Skeletal muscle satellite cell (primary cell): Measurements from ENCODE around the gene EN2.

Experiments
- H3K27me3 ChIP-seq: 2 replicates; pipeline ENCODE4 v1.7.0; 2013; ENCODE audit warnings: low read length; ENCODE audit not compliant: control insufficient read depth, insufficient read depth
- H3K36me3 ChIP-seq: 2 replicates; pipeline ENCODE4 v1.7.0; 2013; ENCODE audit warnings: mild to moderate bottlenecking, control low read depth, low read length; ENCODE audit not compliant: insufficient read depth
- H3K4me1 ChIP-seq: 2 replicates; pipeline ENCODE4 v1.7.0; 2013; ENCODE audit warnings: low read length; ENCODE audit not compliant: control insufficient read depth, insufficient read depth
- H3K4me2 ChIP-seq: 2 replicates; pipeline ENCODE4 v1.7.0; 2013; ENCODE audit warnings: mild to moderate bottlenecking, low read length
- H3K4me3 ChIP-seq: 2 replicates; pipeline ENCODE4 v1.7.0; 2013; ENCODE audit warnings: low read length
- H3K9ac ChIP-seq: 2 replicates; pipeline ENCODE4 v1.7.0; 2013; ENCODE audit warnings: mild to moderate bottlenecking, low read depth, low read length, moderate library complexity
- H3K9me3 ChIP-seq: replicated peaks from 2 replicates; pipeline ENCODE4 v1.7.0; 2013; ENCODE audit warnings: mild to moderate bottlenecking, control low read depth, low read length

The EN2 gene

DNA sequence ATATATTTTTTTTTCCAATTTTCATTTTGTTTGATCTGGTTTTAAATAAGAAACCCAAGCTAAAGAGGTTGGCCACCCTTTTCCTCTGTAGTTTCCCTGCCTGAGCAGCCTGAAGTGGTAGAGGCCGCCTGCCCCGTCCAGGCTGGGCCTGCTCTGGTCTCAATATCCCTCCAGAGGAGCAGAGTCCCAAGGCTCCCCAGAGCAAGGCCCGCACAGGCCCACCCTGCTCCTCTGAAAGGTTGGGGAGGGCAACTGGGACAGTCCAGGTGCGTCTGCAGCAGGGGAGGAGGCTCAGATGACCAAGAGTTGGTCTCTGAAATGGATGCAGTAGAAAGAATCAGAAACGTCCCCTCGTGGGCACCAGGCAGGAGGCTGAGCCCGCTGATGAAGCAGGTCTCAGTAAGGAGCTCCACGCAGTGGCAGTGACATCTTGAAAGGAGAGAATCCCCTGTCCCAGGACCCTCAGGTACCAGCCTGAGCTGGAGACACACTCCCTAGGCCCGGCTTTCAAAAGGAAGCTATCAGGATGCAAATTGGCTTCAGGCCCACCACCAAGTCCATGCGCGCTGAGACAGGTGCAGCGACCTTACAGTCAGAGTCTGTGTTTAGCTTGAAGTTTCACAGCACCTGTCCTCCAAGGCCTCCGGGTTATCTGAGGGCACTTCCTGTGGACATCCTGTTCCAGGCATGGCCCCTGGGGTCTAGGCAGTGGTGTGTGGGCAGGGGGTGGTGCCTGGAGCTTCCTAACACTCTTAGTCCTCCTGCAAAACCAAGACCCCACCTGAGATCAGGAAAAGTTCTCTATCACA, 37.7 kb downstream of the EN2 start:
- no peak overlapping the region for H3K4me3 ChIP-seq
- no peaks in the 10 kb centered on the region for H3K4me1 ChIP-seq
- H3K9ac ChIP-seq, result no peak overlapping the region
- no peaks in the 10 kb centered on the region for H3K9me3 ChIP-seq
- no peak overlapping the region for H3K4me2 ChIP-seq
- H3K36me3 ChIP-seq, result no peaks in the 10 kb centered on the region
- H3K27me3 ChIP-seq, result peaks cover 12% of the 10 kb centered on the region

DNA sequence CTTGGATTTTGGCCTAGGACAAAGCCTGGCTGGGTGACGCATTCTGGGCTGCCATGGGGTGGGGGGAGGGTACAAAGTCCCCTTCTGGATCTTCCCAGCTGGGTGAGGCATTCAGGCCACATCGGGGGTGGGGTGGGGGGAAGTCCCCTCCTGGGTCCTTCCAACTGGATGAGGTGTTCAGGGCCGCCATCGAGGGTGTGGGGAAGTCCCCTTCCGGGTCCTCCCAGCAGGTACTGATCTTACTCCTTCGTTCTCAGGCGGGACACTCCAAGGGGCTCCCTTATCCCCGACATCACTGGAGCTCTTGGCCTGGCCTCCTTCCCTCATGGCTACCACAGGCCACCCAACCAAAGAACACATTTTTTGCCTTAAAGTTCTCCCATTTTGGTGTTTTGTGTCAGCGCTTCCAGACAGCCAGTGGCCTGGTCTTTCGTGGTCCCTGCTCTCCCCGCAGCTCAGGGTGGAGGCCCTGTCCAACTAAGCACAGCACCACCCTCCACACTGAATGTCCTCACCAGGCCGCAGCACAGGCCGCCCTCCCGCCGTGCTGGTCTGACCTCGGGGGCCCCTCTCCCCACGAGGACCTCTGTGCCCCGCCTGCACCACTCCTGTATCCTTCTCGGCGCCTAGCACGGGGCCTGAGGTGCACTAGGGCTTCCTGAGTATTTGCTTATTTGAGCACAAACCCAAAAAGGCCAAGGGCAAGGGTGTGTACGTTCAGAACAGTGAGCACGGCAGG, 38.5 kb downstream of the EN2 start:
- H3K4me2 ChIP-seq, result no peak overlapping the region
- no peak overlapping the region for H3K9ac ChIP-seq
- H3K27me3 ChIP-seq, result peaks cover 12% of the 10 kb centered on the region
- no peak overlapping the region for H3K4me3 ChIP-seq
- no peaks in the 10 kb centered on the region for H3K9me3 ChIP-seq
- H3K4me1 ChIP-seq, result no peaks in the 10 kb centered on the region
- no peaks in the 10 kb centered on the region for H3K36me3 ChIP-seq

DNA sequence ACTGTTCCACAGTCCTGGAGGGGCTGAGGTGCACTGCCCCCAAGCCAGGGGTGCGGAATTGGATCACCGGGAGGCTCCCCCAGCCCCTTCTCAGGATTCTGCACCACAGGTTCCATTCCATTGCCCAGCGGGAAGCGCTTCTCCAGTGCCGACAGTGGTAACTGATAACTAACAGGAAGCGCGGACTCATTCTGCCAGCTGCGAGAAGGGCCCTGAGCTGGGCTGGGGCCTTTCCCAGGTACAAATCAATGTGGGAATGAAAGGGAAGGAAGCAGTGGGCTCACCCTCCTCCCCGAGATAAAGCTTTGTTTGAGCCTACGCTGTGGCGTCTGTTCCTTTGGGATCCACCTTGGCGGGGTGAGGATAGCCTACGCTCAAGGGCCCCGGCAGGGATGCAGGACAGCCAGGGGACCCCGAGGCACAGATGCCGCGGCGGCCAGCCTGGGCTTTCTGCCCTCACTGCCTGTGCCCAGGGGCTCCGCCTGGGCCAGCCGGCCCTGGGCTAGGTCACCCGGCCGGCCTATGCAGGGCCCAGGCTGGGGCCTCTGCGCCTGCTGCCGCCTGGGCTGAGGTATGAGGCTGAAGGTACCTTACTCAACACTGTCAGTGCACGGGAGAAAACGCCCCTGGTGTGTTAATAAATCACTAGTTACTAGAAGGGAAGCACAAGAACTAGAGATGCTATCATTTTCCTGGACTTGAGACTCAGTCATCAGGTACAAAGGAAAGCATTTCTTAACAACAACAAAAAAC, 39.4 kb downstream of the EN2 start:
- no peaks in the 10 kb centered on the region for H3K4me1 ChIP-seq
- no peak overlapping the region for H3K9ac ChIP-seq
- H3K36me3 ChIP-seq, result no peaks in the 10 kb centered on the region
- no peak overlapping the region for H3K4me2 ChIP-seq
- H3K27me3 ChIP-seq, result peaks cover 7% of the 10 kb centered on the region
- no peak overlapping the region for H3K4me3 ChIP-seq
- no peaks in the 10 kb centered on the region for H3K9me3 ChIP-seq

DNA sequence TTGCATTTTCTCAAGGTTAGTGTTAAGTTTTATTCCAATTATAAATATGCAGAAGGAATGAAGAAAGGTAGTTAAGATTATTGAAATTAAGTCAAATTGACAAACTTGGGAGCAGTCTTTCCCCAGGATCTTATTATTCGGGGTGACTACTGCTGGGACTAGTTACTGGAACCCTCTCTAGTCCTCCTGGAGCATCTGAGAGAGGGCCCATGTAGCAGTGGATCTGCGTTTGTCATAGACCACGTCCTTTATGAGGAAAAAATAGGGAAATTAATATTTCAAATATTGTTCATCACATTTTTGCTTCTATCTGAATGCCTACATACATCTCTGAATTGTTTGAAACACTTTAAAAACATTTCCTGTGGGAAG, 47.5 kb downstream of the EN2 start:
- Histone ChIP-seq H3K4me2 (no peak overlapping the region), H3K4me1 (no peaks in the 10 kb centered on the region), H3K4me3 (no peak overlapping the region), H3K36me3 (no peaks in the 10 kb centered on the region), H3K9ac (no peak overlapping the region), H3K9me3 (no peaks in the 10 kb centered on the region), H3K27me3 (peaks cover 52% of the 10 kb centered on the region)

DNA sequence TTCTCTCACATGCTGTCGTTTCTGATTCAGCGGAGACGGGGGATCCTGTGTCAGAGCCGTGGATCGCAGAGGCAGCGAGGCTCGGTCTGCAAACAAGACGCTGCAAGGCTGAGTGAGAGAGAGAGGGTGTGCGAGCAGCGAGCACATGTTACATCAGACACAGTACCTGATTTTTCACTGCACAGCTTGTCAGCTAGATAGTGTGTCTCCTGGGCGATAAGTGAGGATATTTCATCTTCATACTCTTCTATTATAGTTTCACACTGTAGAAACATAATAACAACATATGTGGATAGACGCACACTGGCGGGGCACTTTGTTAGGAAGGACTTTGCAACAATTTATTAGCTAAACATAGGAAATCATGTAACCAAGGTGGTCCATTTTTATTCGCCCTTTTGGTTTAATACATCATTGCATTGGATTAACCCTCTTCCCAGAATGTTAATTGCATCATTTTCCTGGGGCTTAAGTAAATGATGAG, 49.0 kb downstream of the EN2 start:
- H3K27me3 ChIP-seq, result peaks cover 64% of the 10 kb centered on the region
- no peak overlapping the region for H3K9ac ChIP-seq
- no peaks in the 10 kb centered on the region for H3K36me3 ChIP-seq
- H3K4me3 ChIP-seq, result no peak overlapping the region
- no peak overlapping the region for H3K4me2 ChIP-seq
- H3K9me3 ChIP-seq, result no peaks in the 10 kb centered on the region
- no peaks in the 10 kb centered on the region for H3K4me1 ChIP-seq

DNA sequence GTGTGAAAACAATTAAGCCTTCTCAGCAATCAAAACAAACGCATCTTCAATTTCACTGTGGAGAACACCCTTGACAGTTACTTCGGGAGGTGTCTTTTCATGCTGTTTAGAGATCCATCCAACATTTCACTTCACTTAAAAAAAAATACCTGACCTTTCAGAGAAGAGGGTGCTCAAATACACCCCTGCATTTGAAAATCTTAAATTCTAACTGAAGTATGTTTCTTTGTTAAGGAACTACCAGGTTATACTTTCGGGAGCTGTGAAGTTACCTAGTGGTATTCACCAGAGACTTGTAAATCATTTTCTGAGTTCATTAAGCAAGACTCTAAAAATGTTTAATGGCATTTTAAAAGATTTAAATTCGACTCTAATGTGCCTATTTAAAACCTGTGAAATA, 49.6 kb downstream of the EN2 start:
- Histone ChIP-seq H3K9ac (no peak overlapping the region), H3K9me3 (no peaks in the 10 kb centered on the region), H3K27me3 (peaks cover 68% of the 10 kb centered on the region), H3K4me3 (no peak overlapping the region), H3K4me1 (no peaks in the 10 kb centered on the region), H3K4me2 (no peak overlapping the region), H3K36me3 (no peaks in the 10 kb centered on the region)

DNA sequence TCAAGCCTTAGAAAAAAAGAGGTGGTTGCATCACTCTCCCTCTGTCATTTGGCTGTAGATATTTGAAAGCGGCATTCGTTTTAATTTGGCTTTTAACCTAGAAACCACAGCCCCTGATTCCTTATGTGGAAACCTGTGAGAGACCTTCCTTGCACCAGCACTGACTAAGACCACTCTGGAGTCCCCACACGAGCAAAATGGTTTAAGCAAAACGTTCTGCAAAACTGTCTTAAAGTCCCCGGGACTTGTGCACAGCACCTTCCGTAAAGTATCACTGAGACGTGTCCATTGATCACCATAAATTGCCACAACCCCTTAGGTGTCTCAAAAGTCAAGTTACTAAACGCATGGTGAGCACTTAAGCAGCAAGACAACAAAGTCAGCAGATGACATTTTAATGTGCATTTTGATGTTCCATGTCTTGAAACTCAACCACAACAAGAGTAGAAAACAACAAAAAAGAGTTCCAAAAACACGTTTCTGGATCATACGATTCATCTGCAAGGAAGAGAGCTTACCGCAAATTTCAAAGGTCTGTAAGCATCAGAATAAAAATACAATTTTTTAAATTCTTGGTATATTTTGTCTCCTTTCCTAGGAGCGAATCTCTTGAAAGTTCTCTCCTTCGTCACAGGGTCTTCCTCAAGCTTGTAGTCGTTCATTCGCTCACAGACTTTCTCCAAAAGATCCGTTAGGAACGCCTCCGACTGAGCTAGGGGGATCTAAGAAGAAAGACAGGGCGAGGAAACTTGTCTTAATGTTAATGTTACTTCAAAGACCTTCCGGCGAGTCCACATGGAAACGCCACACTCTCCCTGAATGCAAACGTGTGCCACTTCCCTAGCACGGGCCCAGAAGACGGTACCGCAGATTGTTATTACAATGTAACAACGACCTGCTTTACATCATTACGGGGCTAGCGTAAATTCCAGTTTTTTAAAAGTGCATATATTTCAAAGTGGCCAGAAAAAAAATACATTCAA, 50.7 kb downstream of the EN2 start:
- Histone ChIP-seq H3K36me3 (no peaks in the 10 kb centered on the region), H3K27me3 (peaks cover 69% of the 10 kb centered on the region), H3K4me2 (no peak overlapping the region), H3K9ac (no peak overlapping the region), H3K4me1 (no peaks in the 10 kb centered on the region), H3K4me3 (no peak overlapping the region), H3K9me3 (no peaks in the 10 kb centered on the region)

DNA sequence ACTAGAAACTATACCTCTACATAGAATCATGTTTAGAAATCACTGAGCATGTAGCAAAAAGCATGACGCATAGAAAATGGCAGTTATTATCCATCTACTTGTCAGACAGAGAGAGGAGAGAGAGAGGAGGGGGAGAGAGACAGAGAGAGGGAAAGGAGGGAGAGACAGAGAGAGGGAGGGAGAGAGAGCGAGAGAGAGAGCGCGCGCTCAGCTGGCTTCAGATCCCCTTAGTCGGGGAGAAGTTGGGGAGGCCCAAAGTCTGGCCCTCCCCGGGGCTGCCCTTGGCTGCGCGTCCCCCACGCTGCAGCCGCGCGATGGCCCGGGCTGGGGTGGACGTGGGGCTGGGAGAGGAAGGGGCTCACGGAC, 51.4 kb downstream of the EN2 start:
- H3K4me3 ChIP-seq, result no peak overlapping the region
- H3K36me3 ChIP-seq, result no peaks in the 10 kb centered on the region
- no peaks in the 10 kb centered on the region for H3K4me1 ChIP-seq
- H3K27me3 ChIP-seq, result peaks cover 69% of the 10 kb centered on the region
- no peaks in the 10 kb centered on the region for H3K9me3 ChIP-seq
- H3K9ac ChIP-seq, result no peak overlapping the region
- no peak overlapping the region for H3K4me2 ChIP-seq

DNA sequence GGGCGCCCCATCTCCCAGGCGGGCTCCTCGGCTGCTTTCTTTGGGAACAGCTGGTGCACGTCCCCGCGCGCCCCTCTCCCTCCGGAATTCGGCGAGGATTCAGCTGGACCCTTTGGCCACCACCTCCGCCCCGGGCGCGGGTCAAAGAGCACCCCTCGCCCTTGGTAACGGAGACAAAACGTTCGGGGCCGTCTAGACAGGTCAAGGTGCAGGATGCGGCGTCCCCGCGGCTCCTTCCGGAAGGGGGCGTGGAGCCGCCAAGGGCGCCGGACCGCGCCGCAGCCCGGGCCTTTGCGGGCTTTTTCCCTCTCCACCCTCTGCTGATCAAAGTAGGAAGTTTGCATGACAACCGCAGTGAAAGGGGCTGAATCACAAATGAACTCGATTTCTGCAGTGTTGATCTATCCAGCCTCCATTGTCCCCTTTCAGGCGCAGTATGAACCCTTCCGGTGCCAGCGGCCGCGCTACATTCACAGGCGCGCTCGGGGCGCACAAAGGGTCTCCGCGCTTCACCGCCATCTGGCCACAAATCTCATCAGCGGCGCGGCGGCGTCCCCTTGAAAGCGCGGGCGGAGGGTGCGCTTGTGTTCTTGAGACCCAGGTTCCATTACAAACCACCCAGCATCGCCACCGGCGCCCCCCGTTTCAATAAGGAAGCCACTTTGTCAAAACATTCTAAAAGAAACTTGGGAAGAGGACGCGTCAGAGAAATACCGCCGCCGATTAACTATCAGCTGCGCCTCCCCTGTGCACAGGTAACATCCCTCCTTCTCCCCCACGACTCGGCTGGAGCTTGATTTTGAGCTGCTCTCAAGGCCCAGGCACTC, 52.0 kb downstream of the EN2 start:
- no peak overlapping the region for H3K9ac ChIP-seq

DNA sequence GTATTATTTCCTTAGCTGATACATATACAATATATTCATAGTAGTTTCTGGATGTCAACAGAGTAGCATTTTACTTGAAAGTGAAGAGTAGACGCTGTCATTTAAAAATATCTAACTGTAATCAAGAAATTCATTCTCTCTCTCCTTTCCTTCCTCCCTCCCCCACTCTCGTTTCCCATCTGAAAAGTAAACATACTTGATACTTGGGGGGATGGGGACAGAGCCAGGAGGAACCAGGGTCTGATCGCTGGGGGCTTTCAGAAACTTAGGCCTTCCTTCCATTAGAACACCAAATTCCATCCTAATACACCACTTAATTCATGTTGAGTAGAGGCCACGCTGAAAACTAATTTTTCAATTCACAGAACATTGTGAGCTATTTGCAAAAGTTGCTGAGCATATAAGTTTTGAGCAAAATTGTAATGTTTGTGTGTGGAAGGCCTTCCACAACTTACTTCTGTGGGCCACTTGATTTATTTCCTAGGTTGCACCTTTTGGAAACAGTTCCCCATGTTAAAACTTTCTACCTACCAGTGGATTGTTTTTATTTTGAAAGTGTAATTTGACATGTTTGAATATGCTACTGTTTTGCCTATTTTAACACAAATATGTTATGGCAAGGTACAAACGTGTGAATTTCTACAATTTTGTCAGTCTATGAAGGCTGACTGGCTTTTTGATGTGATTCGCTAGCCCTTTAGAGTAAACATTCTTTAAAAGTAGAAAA, 53.2 kb downstream of the EN2 start:
- no peaks in the 10 kb centered on the region for H3K9me3 ChIP-seq
- no peaks in the 10 kb centered on the region for H3K4me1 ChIP-seq
- H3K4me2 ChIP-seq, result no peak overlapping the region
- no peak overlapping the region for H3K4me3 ChIP-seq
- no peak overlapping the region for H3K9ac ChIP-seq
- no peaks in the 10 kb centered on the region for H3K36me3 ChIP-seq
- peaks cover 62% of the 10 kb centered on the region for H3K27me3 ChIP-seq

More for the DNA sequence above, 52.0 kb downstream of the EN2 start:
- Histone ChIP-seq H3K27me3 (peaks cover 64% of the 10 kb centered on the region), H3K36me3 (no peaks in the 10 kb centered on the region), H3K9me3 (no peaks in the 10 kb centered on the region), H3K4me3 (no peak overlapping the region), H3K4me2 (no peak overlapping the region), H3K4me1 (no peaks in the 10 kb centered on the region)
